Hindlimb muscle (tissue), 1 donor: ENCODE data around the gene PAQR7. TPM values are rescaled to one million over a fixed set of nuclear protein-coding genes. Genes with fewer than 3 reads are reported as not detected.
"Not testable (repeated sequence)": the region's sequence is repeated elsewhere in the genome, so short reads cannot be mapped to it uniquely, and the experiment has no call there.

Source experiments
- DNase-seq: peaks from one replicate; pipeline ENCODE4 v3.0.0-alpha.2; 2013
- polyA plus RNA-seq: library from polyadenylated mRNA; unstranded; fragments of 120-200 nt; gene quantifications from one replicate; pipeline ENCODE4 v1.2.1, GENCODE V29; 2013; ENCODE audit not compliant: insufficient read length

PAQR7 gene
- polyA plus RNA-seq, 1 donor, result 8.8 TPM

DNA sequence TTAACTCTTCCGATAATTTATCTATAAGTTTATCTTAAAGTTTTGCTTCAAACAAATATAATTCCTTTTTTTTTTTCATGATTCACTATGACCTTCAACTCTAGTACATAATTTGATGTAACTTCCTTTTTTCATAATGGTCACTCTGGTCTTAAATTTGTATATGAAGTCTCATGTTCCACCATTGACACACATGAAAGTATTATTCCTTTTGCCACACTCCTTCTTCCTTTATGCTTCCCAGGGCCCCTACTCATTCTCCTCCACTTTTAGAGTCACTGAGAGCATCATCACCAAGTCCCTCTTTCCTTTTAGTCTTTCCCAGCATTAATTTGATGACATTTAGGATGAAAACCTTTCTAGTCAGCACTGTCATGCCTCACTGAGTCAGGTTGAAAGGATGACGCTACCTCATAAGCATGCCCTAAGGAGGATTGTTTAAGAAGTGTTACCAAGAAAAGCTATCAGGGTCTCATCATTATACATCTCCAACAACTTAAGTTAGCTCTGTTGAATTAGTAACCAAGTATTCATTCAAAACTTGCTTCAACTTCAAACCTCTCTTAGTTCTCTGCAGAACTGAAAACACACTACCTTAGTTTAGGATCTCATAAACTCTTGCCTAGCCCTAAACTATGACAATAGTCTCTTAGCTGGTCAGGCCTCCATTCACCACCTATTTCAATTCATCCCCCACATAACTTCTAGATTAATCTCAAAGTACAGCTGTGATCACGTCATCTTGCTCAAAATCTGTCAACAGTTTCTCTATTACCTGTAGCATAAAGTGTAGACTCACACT is 30.8 kb downstream of the PAQR7 start:
- DNase-seq, result no peak

DNA sequence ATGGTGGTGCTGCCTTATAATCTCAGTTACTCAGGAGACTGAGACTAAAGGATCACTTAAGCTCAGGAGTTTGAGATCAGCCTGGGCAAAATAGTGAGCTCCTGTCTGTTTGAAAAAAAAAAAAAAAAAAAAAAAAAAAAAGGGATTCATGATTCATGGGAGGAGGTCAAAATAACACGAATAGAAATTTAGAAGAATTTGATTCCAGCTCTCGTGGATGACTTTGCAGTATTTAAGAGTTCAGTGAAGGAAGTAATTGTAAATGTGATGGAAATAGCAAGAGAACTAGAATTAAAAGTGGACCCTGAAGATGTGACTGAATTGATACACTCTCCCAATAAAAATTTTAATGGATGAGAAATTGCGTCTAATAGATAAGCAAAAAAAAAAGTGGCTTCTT is 32.0 kb downstream of the PAQR7 start:
- no peak for DNase-seq

DNA sequence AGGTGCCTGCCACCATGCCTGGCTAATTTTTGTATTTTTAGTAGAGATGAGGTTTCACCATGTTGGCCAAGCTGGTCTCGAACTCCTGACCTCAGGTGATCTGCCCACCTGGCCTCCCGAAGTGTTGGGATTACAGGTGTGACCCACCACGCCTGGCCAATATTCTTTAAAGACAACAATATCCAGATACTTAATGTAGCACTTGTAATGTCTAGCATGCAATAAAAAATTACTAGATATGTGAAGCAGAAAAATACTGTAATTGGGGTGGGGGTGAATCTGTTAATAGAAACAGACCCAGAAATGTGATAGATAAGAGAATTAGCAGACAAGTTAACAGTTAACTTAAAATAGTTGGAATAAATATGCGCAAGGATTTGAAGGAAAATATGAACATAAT is 35.7 kb downstream of the PAQR7 start:
- not testable (repeated sequence) for DNase-seq

- DNase-seq, result no peak
Observed at GRCh38 chr1:25837262-25837875, 38.1 kb downstream of the PAQR7 start.

DNA sequence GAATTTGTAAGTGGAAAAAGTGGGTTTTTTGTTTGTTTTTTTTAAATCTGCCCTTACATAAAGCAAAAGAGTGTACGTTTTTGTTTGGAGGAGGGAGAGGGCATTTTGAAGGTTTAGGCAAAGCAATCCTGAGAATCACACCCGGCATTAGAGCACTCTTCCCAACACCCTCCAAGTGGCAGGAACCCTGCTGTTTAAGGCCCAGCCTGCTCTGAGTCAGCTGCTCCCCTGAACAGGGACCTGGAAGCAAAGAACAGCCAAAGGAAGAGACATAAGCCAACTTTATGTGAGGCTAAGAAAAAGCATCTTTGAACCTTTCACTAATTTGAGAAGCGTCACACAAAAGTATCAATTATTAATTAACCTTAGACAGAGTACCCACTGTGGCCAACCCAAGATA is 38.8 kb downstream of the PAQR7 start:
- DNase-seq, result no peak

GRCh38 chr1:25834894-25835293 is 40.6 kb downstream of the PAQR7 start:
- no peak for DNase-seq

- no peak for DNase-seq
Observed at GRCh38 chr1:25833158-25833557, 42.4 kb downstream of the PAQR7 start.

- DNase-seq, result no peak
Observed at GRCh38 chr1:25832336-25833037, 43.0 kb downstream of the PAQR7 start.

- no peak for DNase-seq
Observed at GRCh38 chr1:25831569-25832196, 43.8 kb downstream of the PAQR7 start.

GRCh38 chr1:25829046-25829445 is 46.5 kb downstream of the PAQR7 start:
- no peak for DNase-seq

DNA sequence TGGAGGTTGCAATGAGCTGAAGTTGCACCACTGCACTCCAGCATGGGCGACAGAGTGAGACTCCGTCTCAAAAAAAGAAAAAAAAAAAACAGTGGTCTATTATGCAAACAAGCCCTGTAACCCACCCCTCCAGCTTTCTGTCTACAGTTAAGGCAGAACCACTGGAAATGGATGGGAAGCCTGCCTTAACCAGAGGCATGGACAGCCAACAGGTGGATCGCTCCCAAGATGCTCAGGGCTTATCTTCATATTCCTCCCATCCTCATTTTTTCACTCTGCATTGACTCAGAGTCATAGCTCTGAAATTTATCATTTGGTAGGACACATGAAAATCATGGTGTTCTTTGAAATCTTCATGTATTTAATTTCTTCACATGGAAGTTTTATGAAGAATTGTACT is 47.0 kb downstream of the PAQR7 start:
- no peak for DNase-seq

DNA sequence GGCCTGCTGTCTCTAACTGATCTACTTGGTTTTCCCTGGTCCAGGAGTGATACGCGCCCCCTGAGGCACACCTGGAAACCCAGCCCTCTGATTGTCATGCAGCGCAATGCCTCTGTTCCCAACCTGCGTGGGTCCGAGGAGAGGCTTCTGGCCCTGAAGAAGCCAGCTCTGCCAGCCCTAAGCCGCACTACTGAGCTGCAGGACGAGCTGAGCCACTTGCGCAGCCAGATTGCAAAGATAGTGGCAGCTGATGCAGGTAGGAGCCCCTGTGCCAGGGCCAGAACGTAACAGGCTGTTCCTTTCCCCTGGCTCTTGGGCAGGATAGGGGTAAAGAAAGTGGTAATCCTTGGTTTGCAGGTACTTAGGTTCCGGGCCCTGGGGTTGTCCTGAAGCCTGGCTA is 48.9 kb downstream of the PAQR7 start:
- DNase-seq, result no peak

DNA sequence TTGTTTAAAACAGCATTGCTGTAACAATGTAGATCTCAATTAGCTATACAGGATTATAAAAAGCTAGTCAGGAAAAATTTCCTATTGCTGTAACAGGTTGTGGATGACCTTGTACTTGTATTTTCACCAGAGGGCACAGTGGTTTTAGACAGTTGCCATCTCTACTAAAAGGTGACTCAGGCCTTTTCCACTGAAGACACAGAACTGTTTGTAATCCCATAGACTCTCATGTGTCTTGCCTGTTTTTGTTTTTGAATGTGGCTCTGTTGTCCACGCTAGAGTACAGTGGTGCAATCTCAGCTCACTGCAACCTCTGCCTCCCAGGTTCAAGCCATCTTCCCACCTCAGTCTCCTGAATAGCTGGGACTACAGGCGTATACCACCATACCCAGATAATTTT is 49.9 kb downstream of the PAQR7 start:
- DNase-seq, result no peak

- no peak for DNase-seq
Observed at GRCh38 chr1:25821630-25822091, 53.8 kb downstream of the PAQR7 start.

DNA sequence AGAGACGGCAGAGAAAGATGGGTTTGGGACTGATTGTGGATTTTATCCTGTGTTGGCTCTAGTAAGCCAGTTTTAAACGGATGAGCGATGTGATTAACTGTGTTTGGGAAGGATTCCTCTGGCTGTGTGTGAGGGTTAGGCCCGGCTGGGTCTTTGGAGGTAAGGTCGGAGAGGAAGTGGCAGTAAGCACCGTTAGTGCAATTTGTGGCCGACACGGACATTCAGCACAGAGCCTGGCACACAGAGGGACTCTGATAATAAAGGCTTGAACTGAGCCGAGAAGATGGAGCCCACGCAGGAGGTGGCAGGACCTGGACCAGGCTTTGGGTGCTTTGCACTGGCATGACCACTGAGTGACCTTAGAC is 54.4 kb downstream of the PAQR7 start:
- DNase-seq, result no peak

- DNase-seq, result no peak
Observed at GRCh38 chr1:25820247-25821111, 55.0 kb downstream of the PAQR7 start.

GRCh38 chr1:25819491-25820246 is 55.8 kb downstream of the PAQR7 start, which contains the start of gene MTFR1L:
Gene MTFR1L, plus strand, starts transcription at chr1:25819954. Its CDS starts 3,151 bp downstream, at chr1:25823105.
- peak; percentile 89 for DNase-seq

- no peak for DNase-seq
Observed at GRCh38 chr1:25818569-25818968, 56.9 kb downstream of the PAQR7 start.

GRCh38 chr1:25817840-25818501 is 57.5 kb downstream of the PAQR7 start:
- DNase-seq, result no peak

GRCh38 chr1:25816112-25816718 is 59.3 kb downstream of the PAQR7 start:
- DNase-seq, result no peak
